ENCODE measurements around the gene ABCB11.
A peak's percentile ranks its signal among the peaks of the same experiment; 100 is the strongest.
"Not testable (repeated sequence)": the region's sequence is repeated elsewhere in the genome, so short reads cannot be mapped to it uniquely, and the experiment has no call there.

The ABCB11 gene

GRCh38 chr2:168939918-168940317 is 91.2 kb downstream of the ABCB11 start:
- DNase-seq (ENCODE audit: insufficient read length, low spot score) (no peak), FAIRE-seq (no peak)

DNA sequence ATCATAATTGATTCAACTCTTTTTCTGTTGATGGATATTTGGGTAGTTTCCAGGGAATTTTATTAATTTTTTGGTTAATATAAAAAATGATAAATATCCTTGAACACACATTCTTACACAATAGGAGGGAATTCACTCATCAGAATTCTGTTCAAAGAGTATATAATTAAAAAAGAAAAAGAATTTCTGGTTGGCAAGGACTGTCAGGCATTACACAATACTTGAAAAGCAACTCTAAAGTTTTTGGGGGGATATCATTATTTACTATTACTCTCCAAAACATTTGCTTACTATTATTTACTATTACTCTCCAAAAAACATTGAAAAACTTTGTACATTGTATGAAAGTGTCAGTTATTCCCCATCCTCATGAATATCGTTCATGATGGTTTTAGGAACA is 92.1 kb downstream of the ABCB11 start:
- FAIRE-seq, result no peak
- no peak for DNase-seq (ENCODE audit: insufficient read length, low spot score)

GRCh38 chr2:168935810-168936581 is 95.1 kb downstream of the ABCB11 start:
- no peak for DNase-seq (ENCODE audit: insufficient read length, low spot score)
- FAIRE-seq, result peak; percentile 49

GRCh38 chr2:168934826-168935225 is 96.3 kb downstream of the ABCB11 start:
- DNase-seq (ENCODE audit: insufficient read length, low spot score) (no peak), FAIRE-seq (no peak)

DNA sequence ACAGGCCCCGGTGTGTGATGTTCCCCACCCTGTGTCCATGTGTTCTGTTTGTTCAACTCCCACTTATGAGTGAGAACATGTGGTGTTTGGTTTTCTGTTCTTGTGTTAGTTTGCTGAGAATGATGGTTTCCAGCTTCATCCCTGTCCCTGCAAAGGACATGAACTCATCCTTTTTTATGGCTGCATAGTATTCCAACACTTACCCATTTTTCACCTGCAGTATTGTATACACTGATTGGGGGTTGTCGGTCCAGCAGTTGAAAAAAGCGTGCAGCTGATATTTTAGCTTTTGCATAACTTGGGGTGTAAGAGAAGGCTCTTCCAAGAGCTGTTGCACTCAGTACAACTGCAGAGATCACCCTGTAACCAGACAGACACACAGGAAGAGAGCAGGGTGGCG is 99.0 kb downstream of the ABCB11 start:
- FAIRE-seq; DNase-seq (ENCODE audit: insufficient read length, low spot score): not testable (repeated sequence)

DNA sequence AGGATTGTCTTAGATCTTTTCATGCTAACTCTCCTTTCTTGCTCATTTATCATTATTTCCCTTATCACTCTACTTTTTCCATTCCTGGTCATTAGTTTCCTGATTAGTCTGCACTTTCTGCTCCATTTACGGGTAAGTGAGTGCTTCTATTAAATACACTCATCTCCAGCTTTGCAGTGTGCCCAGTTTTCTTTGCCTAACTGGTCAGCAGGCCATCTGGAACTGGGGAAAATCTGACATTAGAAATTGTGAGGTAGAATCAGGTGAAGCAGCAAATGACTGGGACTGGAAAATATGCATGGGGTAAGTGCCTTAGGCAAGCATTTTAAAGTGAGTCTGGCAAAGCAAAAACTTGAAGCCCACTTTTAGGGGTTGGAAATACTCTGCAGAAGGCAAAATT is 100.9 kb downstream of the ABCB11 start:
- FAIRE-seq (no peak), DNase-seq (ENCODE audit: insufficient read length, low spot score) (no peak)

DNA sequence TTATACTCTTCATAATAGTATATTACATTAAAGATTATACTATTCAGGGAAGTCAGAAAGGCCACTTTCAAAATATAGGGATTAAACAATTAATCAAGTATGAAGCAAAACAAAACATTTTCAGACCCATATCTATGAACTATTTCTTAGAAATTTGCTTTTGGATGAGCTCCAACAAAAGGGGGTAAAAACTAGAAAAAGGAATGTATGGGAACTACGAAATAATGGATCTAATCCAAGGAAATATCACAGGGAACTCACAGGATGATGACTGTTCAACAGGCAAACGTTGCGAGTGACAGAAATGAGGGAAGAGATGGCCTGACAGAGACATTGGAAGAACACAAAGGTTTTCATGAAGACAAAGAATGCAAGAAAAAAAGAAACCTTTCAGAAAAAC is 102.1 kb downstream of the ABCB11 start:
- no peak for FAIRE-seq
- no peak for DNase-seq (ENCODE audit: insufficient read length, low spot score)

GRCh38 chr2:168928113-168928831 is 102.9 kb downstream of the ABCB11 start:
- DNase-seq (ENCODE audit: insufficient read length, low spot score) (no peak), FAIRE-seq (no peak)

DNA sequence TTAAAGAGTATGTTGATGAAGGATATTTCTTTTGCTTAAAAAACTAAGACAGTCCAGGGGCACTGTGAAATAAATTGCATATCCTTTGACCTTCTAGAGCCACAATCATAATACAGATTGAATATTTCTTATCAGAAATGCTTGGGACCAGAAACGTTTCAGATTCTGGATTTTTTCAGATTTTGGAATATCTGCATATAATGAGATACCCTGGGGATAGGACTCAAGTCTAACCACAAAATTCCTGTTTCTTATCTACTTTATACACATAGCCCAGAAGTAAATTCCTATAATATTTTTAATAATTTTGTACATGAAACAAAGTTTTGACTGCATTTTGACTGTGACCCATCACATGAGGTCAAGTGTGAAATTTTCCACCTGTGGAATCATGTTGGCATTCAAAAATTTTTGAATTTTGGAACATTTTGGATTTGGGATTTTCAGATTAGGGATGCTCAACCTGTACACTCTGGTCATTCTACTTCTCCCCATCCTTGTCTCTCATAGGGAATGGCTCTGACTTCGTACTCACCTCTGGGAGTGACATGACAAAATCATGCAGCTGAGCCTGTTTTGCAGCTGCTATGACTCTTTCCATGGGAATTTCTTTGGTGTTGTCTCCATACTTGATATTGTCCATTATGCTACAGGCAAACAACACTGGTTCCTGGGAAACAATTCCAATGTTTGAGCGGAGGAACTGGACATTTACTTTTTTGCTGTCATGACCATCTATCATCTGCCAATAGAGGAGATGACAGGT is 104.3 kb downstream of the ABCB11 start:
- FAIRE-seq (no peak), DNase-seq (ENCODE audit: insufficient read length, low spot score) (no peak)

DNA sequence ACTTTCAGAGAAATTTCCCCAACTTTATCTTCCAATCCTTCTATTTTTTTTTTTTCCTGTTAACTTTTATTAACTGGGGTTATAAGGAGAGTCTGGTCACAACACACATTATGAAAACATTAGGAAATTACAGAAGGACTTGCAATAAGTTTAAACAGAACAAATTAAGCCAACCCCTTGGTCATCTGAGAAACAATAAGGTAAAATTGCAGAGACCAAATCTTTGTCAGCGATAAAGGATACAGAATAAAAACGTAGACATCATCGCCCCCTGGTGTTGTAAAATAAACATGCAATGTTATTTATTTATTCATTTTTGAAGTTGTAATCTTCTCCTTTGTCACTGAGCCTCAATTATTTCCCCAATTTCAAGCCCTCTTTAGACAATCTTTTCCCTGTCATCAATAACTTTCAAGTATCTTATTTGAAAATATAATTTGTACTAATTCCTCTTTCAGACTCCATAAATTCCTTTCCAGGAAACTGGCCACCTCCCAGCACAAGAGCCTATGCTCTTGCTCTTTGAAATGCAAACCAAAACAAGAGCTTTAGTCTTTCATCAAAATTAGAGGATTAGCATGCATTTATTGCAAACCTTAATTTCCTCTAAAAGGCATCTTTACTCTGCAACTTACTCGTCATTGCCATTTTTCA is 110.5 kb downstream of the ABCB11 start:
- FAIRE-seq (no peak), DNase-seq (ENCODE audit: insufficient read length, low spot score) (peak; percentile 24)

GRCh38 chr2:168916331-168916675 is 114.8 kb downstream of the ABCB11 start:
- no peak for FAIRE-seq
- DNase-seq (ENCODE audit: insufficient read length, low spot score), result no peak

- FAIRE-seq, result no peak
- no peak for DNase-seq (ENCODE audit: insufficient read length, low spot score)
Measured at GRCh38 chr2:168915441-168916330, 115.4 kb downstream of the ABCB11 start.

DNA sequence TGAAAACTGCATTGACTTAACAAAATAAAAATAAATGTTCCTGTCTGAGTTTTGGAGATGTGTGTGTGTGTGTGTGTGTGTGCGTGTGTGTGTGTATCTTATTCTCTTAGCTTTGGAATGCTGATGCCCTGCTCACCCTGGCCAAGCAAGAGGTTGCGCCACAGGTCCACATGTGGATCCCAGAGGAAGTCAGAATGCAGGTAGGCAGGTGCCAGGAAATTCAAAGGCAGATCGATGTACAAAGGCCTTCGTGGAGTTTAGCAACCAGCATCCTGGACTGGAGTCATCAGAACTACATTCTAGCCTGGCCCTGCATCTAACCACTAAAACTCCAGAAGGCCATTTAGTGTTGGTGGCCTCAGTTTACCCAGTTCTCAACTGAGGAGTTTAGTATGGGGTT is 117.6 kb downstream of the ABCB11 start:
- DNase-seq (ENCODE audit: insufficient read length, low spot score) (no peak), FAIRE-seq (no peak)

DNA sequence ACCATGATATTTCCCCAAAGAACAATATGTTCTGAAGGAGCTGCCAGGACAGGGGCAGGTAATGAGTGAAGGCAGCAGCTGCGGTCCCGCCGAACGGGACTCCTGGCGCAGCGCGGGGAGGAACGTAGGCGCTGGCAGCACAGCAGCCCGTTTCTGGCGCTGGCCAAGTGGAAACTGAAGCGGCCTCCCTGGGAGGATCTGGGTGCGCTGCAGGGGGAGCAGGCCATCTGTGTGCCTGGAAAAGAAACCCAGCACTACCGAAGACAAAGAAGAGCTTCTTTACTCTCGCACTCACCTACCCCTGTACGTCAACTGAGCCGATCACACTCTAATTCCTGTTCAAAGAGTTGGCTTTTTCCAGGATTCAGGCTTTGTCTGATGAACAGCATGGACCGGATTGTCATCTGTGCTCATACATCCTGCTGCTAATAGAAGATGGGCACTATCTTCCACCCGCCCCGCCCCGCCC is 118.2 kb downstream of the ABCB11 start:
- FAIRE-seq, result no peak
- DNase-seq (ENCODE audit: insufficient read length, low spot score), result no peak

DNA sequence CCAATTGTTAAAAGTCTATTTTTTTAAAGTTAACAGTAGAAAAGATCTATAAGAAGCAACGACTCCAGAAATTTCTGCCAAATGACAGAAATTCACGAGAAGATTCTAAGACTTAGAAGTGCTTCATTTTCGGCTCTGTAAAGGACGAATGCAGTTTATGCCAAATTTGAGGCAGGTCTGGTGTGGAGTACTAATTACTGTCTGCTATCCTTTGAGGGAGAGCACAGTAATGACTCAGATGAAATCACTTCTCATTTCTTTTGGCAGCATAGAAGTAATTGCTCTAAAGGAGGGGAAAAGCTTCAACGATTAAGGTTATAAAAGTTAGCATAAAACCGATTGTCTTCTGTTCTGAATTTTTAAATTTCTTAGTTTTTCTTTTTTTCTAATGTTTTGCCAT is 118.7 kb downstream of the ABCB11 start:
- FAIRE-seq (no peak), DNase-seq (ENCODE audit: insufficient read length, low spot score) (no peak)

DNA sequence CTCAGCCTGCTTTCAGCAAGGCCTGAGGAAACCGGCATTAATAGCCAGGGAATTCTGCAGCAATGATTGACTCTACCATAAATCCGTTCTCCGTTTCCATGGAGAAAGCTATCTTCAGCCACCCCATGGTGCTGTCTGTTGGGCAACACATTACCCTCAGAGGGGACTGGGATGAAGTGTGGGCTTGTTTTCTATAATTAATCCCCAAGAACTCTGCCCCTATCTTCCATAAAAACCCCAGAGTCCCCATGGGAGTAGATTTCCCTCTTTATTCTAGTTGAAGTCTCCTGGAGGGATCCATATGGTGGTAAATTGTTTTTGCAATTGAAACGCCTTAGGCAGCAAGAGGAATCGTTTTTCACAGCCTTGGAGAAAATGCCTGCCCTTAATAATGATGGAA is 120.8 kb downstream of the ABCB11 start:
- DNase-seq (ENCODE audit: insufficient read length, low spot score) (no peak), FAIRE-seq (no peak)

- DNase-seq (ENCODE audit: insufficient read length, low spot score) (no peak), FAIRE-seq (no peak)
Measured at GRCh38 chr2:168907940-168908662, 123.0 kb downstream of the ABCB11 start.

- DNase-seq (ENCODE audit: insufficient read length, low spot score) (no peak), FAIRE-seq (no peak)
Measured at GRCh38 chr2:168904358-168904757, 126.8 kb downstream of the ABCB11 start.

GRCh38 chr2:168903888-168904287 is 127.2 kb downstream of the ABCB11 start:
- FAIRE-seq (no peak), DNase-seq (ENCODE audit: insufficient read length, low spot score) (no peak)
